ENCODE data around the gene ZG16B. TPM values are rescaled to one million over a fixed set of nuclear protein-coding genes. Genes with fewer than 3 reads are reported as not detected.

The ZG16B gene
- total RNA-seq, 1 experiment from 2014 or later: not detected

DNA sequence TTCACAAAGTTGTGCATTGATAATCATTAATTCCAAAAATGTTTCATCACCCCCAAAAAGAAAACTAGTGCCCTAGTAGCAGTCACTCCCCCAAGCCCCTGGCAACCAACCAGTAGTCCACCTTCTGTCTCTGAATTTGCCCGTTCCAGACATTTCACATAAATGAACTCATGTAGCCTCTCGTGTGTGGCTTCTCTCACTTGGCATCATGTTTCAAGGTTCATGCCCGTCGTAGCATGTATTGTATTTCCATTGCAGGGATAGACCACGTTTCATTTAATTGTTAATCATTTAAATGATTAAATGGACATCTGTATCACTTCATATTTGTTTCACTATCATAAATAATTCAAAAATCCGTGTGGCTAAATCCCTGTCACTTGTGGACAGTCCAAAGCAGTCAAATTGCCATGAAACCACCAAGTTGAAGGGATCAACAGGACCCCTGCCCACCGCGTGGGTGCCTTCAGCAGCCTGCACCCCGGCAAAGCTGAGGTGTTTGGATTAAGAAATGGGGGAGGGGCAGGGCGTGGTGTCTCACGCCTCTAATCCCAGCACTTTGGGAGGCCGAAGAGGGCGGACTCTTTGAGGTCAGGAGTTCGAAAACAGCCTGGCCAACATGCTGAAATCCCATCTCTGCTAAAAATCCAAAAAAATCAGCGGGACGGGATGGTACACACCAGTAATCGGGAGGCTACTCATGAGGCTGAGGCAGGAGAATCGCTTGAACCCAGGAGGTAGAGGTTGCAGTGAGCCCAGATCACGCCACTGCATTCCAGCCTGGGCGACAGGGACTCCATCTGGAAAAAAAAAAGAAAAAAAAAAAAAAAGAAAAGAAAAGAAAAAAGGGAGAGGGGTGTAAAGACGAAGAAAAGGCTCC is 44.2 kb downstream of the ZG16B start:
- no peaks in the 10 kb centered on the region for H3K36me3 ChIP-seq (replicated peaks; ENCODE audit: control insufficient read depth, insufficient read depth, low read length)
- no peak for DNase-seq
- no peak overlapping the region for H3K4me3 ChIP-seq (ENCODE audit: insufficient read depth, low read depth, low read length)
- peaks cover 2% of the 10 kb centered on the region for H3K27me3 ChIP-seq (ENCODE audit: control insufficient read depth, insufficient read depth, low read length)

DNA sequence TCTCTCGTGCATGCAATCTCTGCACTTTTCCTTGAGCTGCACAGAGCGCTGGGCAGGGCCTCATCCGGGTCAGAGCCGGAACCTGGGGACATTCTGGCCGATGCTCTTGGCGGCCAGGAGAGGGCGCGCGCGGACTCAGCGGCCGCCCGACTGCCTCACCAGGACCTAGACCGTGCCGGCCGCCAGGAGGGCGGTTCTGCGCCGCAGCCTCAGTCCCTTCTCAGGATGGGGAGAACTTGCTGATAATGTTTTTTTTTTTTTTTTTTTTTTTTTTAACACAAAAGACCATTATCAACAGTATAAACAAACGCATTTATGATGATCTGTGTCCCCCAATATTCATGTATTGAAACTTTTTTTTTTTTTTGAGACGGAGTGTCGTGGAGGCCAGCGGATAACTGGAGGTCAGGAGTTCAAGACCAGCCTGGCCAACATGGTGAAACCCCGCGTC is 44.8 kb downstream of the ZG16B start:
- peak; percentile 93 for DNase-seq
- H3K4me3 ChIP-seq (ENCODE audit: insufficient read depth, low read depth, low read length): no peak overlapping the region
- peaks cover 1% of the 10 kb centered on the region for H3K27me3 ChIP-seq (ENCODE audit: control insufficient read depth, insufficient read depth, low read length)
- no peaks in the 10 kb centered on the region for H3K36me3 ChIP-seq (replicated peaks; ENCODE audit: control insufficient read depth, insufficient read depth, low read length)

DNA sequence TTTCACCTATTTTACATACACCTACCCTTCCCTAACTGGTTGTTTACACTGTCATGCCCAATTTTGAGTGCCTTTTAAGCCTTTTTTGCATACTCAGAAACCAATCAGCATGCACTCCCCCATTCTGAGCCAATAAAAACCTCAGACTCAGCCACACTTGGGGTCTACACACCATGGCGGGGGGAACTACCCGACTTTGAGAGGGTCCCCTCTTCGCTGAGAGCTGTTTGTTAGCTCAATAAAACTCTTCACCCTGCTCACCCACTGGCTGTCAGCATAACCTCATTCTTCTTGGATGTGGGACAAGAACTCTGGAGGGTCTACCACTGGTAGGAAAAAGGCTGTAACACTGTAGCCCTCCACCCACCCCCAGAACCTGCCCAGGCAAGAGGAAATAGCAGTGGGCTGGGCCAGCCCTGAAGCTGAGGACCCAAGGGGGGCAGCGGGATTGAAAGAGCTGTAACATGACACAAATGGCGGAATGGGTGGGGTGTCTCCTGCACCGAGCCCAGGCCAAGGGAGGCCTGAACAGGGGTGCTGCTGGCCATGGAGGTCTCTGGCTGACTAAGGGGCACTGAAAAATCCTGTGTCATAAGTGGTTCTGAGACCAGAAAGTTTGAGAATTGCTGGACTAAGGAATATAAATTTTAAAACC is 49.9 kb downstream of the ZG16B start:
- H3K27me3 ChIP-seq (ENCODE audit: control insufficient read depth, insufficient read depth, low read length): no peaks in the 10 kb centered on the region; the same call in 1 of the 2 replicates
- H3K36me3 ChIP-seq (replicated peaks; ENCODE audit: control insufficient read depth, insufficient read depth, low read length): no peaks in the 10 kb centered on the region
- no peak for DNase-seq
- no peak overlapping the region for H3K4me3 ChIP-seq (ENCODE audit: insufficient read depth, low read depth, low read length)

Other genes with a start within 250 kb of the ZG16B start
- gene KCTD5, start 147.8 kb upstream of the ZG16B start, total RNA-seq (2014; rRNA removed; shearing (Covaris generic)): 35.2 and 36.7 TPM in 2 replicates
- 2.0 and 3.1 TPM in 2 replicates for gene PRSS27, start 110.1 kb upstream of the ZG16B start, total RNA-seq (2014; rRNA removed; shearing (Covaris generic))
- 69.0 and 96.1 TPM in 2 replicates for gene SRRM2, start 77.7 kb upstream of the ZG16B start, total RNA-seq (2014; rRNA removed; shearing (Covaris generic))
- 236 and 269 TPM in 2 replicates for gene ELOB, start 53.0 kb upstream of the ZG16B start, total RNA-seq (2014; rRNA removed; shearing (Covaris generic))
- not detected in 2 replicates for gene PRSS33, start 42.7 kb upstream of the ZG16B start, total RNA-seq (2014; rRNA removed; shearing (Covaris generic))
- gene PRSS41, start 31.8 kb upstream of the ZG16B start, total RNA-seq (2014; rRNA removed; shearing (Covaris generic)): not detected in 2 replicates
- gene PRSS21, start 13.1 kb upstream of the ZG16B start, total RNA-seq (2014; rRNA removed; shearing (Covaris generic)): 0.42 and 1.5 TPM in 2 replicates
- gene PRSS22, start 27.9 kb downstream of the ZG16B start, total RNA-seq (2014; rRNA removed; shearing (Covaris generic)): 0.80 and 0.85 TPM in 2 replicates
- 55.2 and 94.1 TPM in 2 replicates for gene FLYWCH2, start 52.9 kb downstream of the ZG16B start, total RNA-seq (2014; rRNA removed; shearing (Covaris generic))
- gene FLYWCH1, start 81.6 kb downstream of the ZG16B start, total RNA-seq (2014; rRNA removed; shearing (Covaris generic)): 22.7 and 33.5 TPM in 2 replicates
- 17.6 and 20.9 TPM in 2 replicates for gene KREMEN2, start 134.0 kb downstream of the ZG16B start, total RNA-seq (2014; rRNA removed; shearing (Covaris generic))
- 62.6 and 65.6 TPM in 2 replicates for gene PAQR4, start 139.0 kb downstream of the ZG16B start, total RNA-seq (2014; rRNA removed; shearing (Covaris generic))
- 85.4 and 94.0 TPM in 2 replicates for gene PKMYT1, start 150.1 kb downstream of the ZG16B start, total RNA-seq (2014; rRNA removed; shearing (Covaris generic))
- 0.21 and 0.48 TPM in 2 replicates for gene CLDN9, start 182.6 kb downstream of the ZG16B start, total RNA-seq (2014; rRNA removed; shearing (Covaris generic))
- 426 and 528 TPM in 2 replicates for gene CLDN6, start 187.9 kb downstream of the ZG16B start, total RNA-seq (2014; rRNA removed; shearing (Covaris generic))
- 144 and 171 TPM in 2 replicates for gene TNFRSF12A, start 190.1 kb downstream of the ZG16B start, total RNA-seq (2014; rRNA removed; shearing (Covaris generic))
- gene HCFC1R1, start 193.6 kb downstream of the ZG16B start, total RNA-seq (2014; rRNA removed; shearing (Covaris generic)): 114 and 156 TPM in 2 replicates
- gene THOC6, start 193.7 kb downstream of the ZG16B start, total RNA-seq (2014; rRNA removed; shearing (Covaris generic)): 69.1 and 81.4 TPM in 2 replicates
- gene BICDL2, start 206.6 kb downstream of the ZG16B start, total RNA-seq (2014; rRNA removed; shearing (Covaris generic)): 0.69 and 2.0 TPM in 2 replicates
- 18.4 and 18.7 TPM in 2 replicates for gene MMP25, start 216.3 kb downstream of the ZG16B start, total RNA-seq (2014; rRNA removed; shearing (Covaris generic))
- 7.9 and 9.9 TPM in 2 replicates for gene IL32, start 235.3 kb downstream of the ZG16B start, total RNA-seq (2014; rRNA removed; shearing (Covaris generic))